Measurements from ENCODE around the gene DTX4.

Gene DTX4

DNA sequence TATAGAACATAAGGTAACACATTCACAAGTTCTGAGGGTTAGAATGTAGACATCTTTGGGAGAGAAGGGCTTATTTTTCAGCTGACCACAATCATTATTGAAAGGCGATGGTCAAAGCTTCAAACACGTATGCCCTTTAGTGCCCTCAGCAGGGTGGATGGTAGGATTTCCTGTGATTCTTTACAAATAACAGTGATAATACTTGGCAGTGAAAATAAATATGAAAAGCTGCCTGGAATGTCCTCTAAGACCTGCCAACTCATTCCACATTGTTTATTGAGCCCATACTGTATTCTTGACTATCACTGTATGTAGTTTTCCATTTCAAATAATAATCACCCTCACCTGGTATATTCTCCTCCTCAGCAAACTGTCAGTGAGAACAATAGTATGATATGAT, 54.5 kb downstream of the DTX4 start:
- Histone ChIP-seq H3K4me2 (ENCODE audit: low read length) (no peak overlapping the region), H3K27me3 (ENCODE audit: insufficient read depth, low read length, poor library complexity) (no peaks in the 10 kb centered on the region), H2BK15ac (replicated peaks; ENCODE audit: low read depth) (no peak overlapping the region), H3K56ac (ENCODE audit: low read length) (no peak overlapping the region), H3K18ac (ENCODE audit: low read length) (no peak overlapping the region), H4K5ac (ENCODE audit: low read length) (no peak overlapping the region), H3K36me3 (ENCODE audit: control insufficient read depth, insufficient read depth, low read length) (no peaks in the 10 kb centered on the region), H2BK120ac (ENCODE audit: low read depth, low read length) (no peak overlapping the region), H3K4me3 (ENCODE audit: low read length) (no peak overlapping the region), H3K79me1 (ENCODE audit: low read length) (no peaks in the 10 kb centered on the region), H2BK5ac (ENCODE audit: low read length) (no peak overlapping the region), H3K4me1 (ENCODE audit: control insufficient read depth, low read depth, low read length) (no peaks in the 10 kb centered on the region), H3K27ac (ENCODE audit: low read depth, low read length) (no peak overlapping the region), H4K8ac (ENCODE audit: low read depth, low read length) (no peak overlapping the region), H3K9ac (ENCODE audit: low read length) (no peak overlapping the region), H3K79me2 (ENCODE audit: control insufficient read depth, insufficient read depth, low read length) (no peaks in the 10 kb centered on the region), H3K4ac (ENCODE audit: low read depth, low read length) (no peak overlapping the region), H3K23ac (ENCODE audit: low read length) (no peak overlapping the region), H2AK5ac (ENCODE audit: low read length) (no peak overlapping the region)
- no peak for DNase-seq
- no CpG with 5 or more reads among the region's 2 CpGs for WGBS (ENCODE audit: extremely low coverage, insufficient coverage, low lambda C conversion rate)

DNA sequence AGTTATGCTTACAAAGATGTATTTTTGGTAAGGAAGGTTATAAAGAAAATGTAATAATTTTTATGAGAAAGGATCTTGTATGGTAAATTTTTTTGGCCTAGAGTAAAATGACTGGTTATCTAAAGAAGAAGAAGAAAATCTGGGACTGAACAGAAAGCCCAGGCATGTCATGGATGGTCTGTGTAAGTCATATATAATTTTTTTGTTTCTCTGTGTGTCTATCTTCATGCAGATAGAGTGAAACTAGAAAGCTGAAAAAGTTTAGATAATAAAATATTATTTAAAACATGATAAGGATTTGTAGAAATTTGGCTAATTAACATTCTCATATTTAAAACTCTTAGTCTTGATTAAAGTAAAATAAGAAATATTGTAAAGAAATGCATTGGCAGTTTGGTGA, 68.4 kb downstream of the DTX4 start:
- Histone ChIP-seq H3K56ac (ENCODE audit: low read length) (no peak overlapping the region), H3K4me2 (ENCODE audit: low read length) (no peak overlapping the region), H3K79me2 (ENCODE audit: control insufficient read depth, insufficient read depth, low read length) (no peaks in the 10 kb centered on the region), H4K8ac (ENCODE audit: low read depth, low read length) (no peak overlapping the region), H3K23ac (ENCODE audit: low read length) (no peak overlapping the region), H3K4me3 (ENCODE audit: low read length) (no peak overlapping the region), H2BK120ac (ENCODE audit: low read depth, low read length) (no peak overlapping the region), H3K36me3 (ENCODE audit: control insufficient read depth, insufficient read depth, low read length) (no peaks in the 10 kb centered on the region), H3K4ac (ENCODE audit: low read depth, low read length) (no peak overlapping the region), H3K79me1 (ENCODE audit: low read length) (no peaks in the 10 kb centered on the region), H4K5ac (ENCODE audit: low read length) (no peak overlapping the region), H3K18ac (ENCODE audit: low read length) (no peak overlapping the region), H2BK5ac (ENCODE audit: low read length) (no peak overlapping the region), H2BK15ac (replicated peaks; ENCODE audit: low read depth) (no peak overlapping the region), H3K9ac (ENCODE audit: low read length) (no peak overlapping the region), H3K27me3 (ENCODE audit: insufficient read depth, low read length, poor library complexity) (no peaks in the 10 kb centered on the region), H3K27ac (ENCODE audit: low read depth, low read length) (no peak overlapping the region), H2AK5ac (ENCODE audit: low read length) (no peak overlapping the region), H3K4me1 (ENCODE audit: control insufficient read depth, low read depth, low read length) (no peaks in the 10 kb centered on the region)
- DNase-seq: peak; percentile 8

DNA sequence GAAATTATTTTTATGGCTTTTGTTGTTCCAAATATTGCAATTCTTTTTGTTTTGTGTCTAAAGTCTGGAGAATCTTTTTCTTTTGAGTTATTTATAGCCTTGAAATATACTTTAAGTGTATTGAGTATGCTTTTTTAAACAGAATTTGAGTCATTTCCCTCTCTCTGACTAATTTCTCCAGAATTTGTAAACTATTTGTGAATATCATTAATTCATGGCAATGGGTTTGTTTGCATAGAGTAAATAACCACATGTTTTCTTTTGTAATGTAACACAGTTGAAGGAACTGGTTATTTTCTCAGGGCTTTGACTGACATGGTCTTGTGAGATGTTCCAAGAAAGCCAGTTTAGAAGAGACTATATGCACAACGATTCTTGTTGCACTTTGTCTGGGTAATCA, 71.7 kb downstream of the DTX4 start:
- H2AK5ac ChIP-seq (ENCODE audit: low read length): no peak overlapping the region
- H2BK15ac ChIP-seq (replicated peaks; ENCODE audit: low read depth): no peak overlapping the region
- H3K4me1 ChIP-seq (ENCODE audit: control insufficient read depth, low read depth, low read length): no peaks in the 10 kb centered on the region
- no peaks in the 10 kb centered on the region for H3K36me3 ChIP-seq (ENCODE audit: control insufficient read depth, insufficient read depth, low read length)
- no peak overlapping the region for H3K4me2 ChIP-seq (ENCODE audit: low read length)
- no peak overlapping the region for H3K56ac ChIP-seq (ENCODE audit: low read length)
- no peak overlapping the region for H3K27ac ChIP-seq (ENCODE audit: low read depth, low read length)
- H3K79me2 ChIP-seq (ENCODE audit: control insufficient read depth, insufficient read depth, low read length): no peaks in the 10 kb centered on the region
- H3K4ac ChIP-seq (ENCODE audit: low read depth, low read length): no peak overlapping the region
- H4K8ac ChIP-seq (ENCODE audit: low read depth, low read length): no peak overlapping the region
- no peaks in the 10 kb centered on the region for H3K27me3 ChIP-seq (ENCODE audit: insufficient read depth, low read length, poor library complexity)
- no peak overlapping the region for H2BK120ac ChIP-seq (ENCODE audit: low read depth, low read length)
- H3K23ac ChIP-seq (ENCODE audit: low read length): no peak overlapping the region
- WGBS (ENCODE audit: extremely low coverage, insufficient coverage, low lambda C conversion rate): no CpG with 5 or more reads among the region's 1 CpG
- no peak overlapping the region for H3K9ac ChIP-seq (ENCODE audit: low read length)
- H3K79me1 ChIP-seq (ENCODE audit: low read length): no peaks in the 10 kb centered on the region
- H4K5ac ChIP-seq (ENCODE audit: low read length): no peak overlapping the region
- no peak overlapping the region for H3K18ac ChIP-seq (ENCODE audit: low read length)
- no peak overlapping the region for H2BK5ac ChIP-seq (ENCODE audit: low read length)
- DNase-seq: no peak
- H3K4me3 ChIP-seq (ENCODE audit: low read length): no peak overlapping the region

DNA sequence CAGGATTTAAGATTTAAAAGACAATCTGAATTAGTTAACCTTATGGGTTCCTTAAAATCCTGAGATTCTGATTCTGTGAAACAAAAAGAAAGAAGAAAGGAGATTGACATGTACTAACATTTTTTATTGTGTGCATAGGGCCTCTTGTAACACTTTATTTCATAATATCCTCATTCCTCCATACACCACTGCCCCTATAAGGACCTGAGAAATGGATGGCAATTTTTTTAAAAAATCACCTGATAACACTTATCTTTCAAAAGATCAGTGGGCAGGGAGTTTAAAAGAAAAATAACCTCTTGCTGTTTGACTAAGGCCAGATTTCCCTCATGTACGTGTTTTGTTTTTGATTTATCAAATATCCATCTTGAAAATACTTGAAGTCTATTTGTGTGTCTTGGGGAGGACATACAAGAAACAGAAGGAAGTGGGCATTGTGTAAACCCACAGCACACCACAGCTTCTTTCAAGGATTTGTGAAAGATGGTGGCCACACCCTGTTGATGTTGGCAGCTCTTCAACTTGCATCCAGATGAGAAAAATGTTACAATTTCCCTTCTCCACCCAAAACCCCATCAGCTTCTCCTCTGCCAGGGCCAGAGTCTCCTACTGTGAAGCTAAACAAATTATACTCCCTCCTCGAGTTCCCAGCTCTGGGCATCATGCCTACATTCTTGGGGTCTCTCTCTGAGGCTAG, 75.7 kb downstream of the DTX4 start:
- H3K79me2 ChIP-seq (ENCODE audit: control insufficient read depth, insufficient read depth, low read length): no peaks in the 10 kb centered on the region
- H2BK5ac ChIP-seq (ENCODE audit: low read length): no peak overlapping the region
- H3K56ac ChIP-seq (ENCODE audit: low read length): no peak overlapping the region
- H4K8ac ChIP-seq (ENCODE audit: low read depth, low read length): no peak overlapping the region
- no peaks in the 10 kb centered on the region for H3K27me3 ChIP-seq (ENCODE audit: insufficient read depth, low read length, poor library complexity)
- no peak overlapping the region for H2BK15ac ChIP-seq (replicated peaks; ENCODE audit: low read depth)
- no peak for DNase-seq
- no peak overlapping the region for H3K9ac ChIP-seq (ENCODE audit: low read length)
- no peaks in the 10 kb centered on the region for H3K36me3 ChIP-seq (ENCODE audit: control insufficient read depth, insufficient read depth, low read length)
- H3K23ac ChIP-seq (ENCODE audit: low read length): no peak overlapping the region
- H2AK5ac ChIP-seq (ENCODE audit: low read length): no peak overlapping the region
- no CpG with 5 or more reads among the region's 2 CpGs for WGBS (ENCODE audit: extremely low coverage, insufficient coverage, low lambda C conversion rate)
- H3K4me2 ChIP-seq (ENCODE audit: low read length): no peak overlapping the region
- H3K4me3 ChIP-seq (ENCODE audit: low read length): no peak overlapping the region
- no peaks in the 10 kb centered on the region for H3K79me1 ChIP-seq (ENCODE audit: low read length)
- H4K5ac ChIP-seq (ENCODE audit: low read length): no peak overlapping the region
- no peak overlapping the region for H3K27ac ChIP-seq (ENCODE audit: low read depth, low read length)
- H3K18ac ChIP-seq (ENCODE audit: low read length): no peak overlapping the region
- H3K4me1 ChIP-seq (ENCODE audit: control insufficient read depth, low read depth, low read length): no peaks in the 10 kb centered on the region
- H2BK120ac ChIP-seq (ENCODE audit: low read depth, low read length): no peak overlapping the region
- H3K4ac ChIP-seq (ENCODE audit: low read depth, low read length): no peak overlapping the region

DNA sequence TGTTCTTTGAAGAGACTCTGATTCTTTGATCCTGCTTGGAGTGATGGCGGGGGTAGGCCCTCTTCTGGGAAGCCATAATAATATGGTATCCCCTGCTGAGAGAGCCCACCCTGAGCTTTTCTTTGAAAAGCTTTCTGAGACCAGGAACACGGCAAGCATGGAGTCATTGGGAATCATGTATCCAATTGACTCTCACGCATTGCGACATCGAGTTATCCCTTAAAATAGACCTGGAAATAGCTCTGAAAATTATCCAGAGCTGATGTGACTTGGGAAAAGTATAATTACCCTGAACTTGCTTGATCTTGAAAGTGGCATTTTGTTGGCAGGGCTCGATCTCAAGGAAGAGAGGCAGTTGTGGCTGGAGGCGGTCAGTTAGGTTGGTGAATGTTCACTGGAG, 77.6 kb downstream of the DTX4 start:
- Histone ChIP-seq H2BK15ac (replicated peaks; ENCODE audit: low read depth) (no peak overlapping the region), H2AK5ac (ENCODE audit: low read length) (no peak overlapping the region), H3K4me1 (ENCODE audit: control insufficient read depth, low read depth, low read length) (no peaks in the 10 kb centered on the region), H3K27me3 (ENCODE audit: insufficient read depth, low read length, poor library complexity) (no peaks in the 10 kb centered on the region), H2BK120ac (ENCODE audit: low read depth, low read length) (no peak overlapping the region), H4K5ac (ENCODE audit: low read length) (no peak overlapping the region), H3K79me2 (ENCODE audit: control insufficient read depth, insufficient read depth, low read length) (no peaks in the 10 kb centered on the region), H3K4me3 (ENCODE audit: low read length) (no peak overlapping the region), H3K4me2 (ENCODE audit: low read length) (no peak overlapping the region), H3K79me1 (ENCODE audit: low read length) (no peaks in the 10 kb centered on the region), H3K23ac (ENCODE audit: low read length) (no peak overlapping the region), H2BK5ac (ENCODE audit: low read length) (no peak overlapping the region), H3K56ac (ENCODE audit: low read length) (no peak overlapping the region), H3K27ac (ENCODE audit: low read depth, low read length) (no peak overlapping the region), H3K4ac (ENCODE audit: low read depth, low read length) (no peak overlapping the region), H3K36me3 (ENCODE audit: control insufficient read depth, insufficient read depth, low read length) (no peaks in the 10 kb centered on the region), H3K18ac (ENCODE audit: low read length) (no peak overlapping the region), H3K9ac (ENCODE audit: low read length) (no peak overlapping the region), H4K8ac (ENCODE audit: low read depth, low read length) (no peak overlapping the region)
- no CpG with 5 or more reads among the region's 7 CpGs for whole genome bisulfite sequencing (ENCODE audit: extremely low coverage, insufficient coverage, low lambda C conversion rate)
- no peak for DNase-seq

DNA sequence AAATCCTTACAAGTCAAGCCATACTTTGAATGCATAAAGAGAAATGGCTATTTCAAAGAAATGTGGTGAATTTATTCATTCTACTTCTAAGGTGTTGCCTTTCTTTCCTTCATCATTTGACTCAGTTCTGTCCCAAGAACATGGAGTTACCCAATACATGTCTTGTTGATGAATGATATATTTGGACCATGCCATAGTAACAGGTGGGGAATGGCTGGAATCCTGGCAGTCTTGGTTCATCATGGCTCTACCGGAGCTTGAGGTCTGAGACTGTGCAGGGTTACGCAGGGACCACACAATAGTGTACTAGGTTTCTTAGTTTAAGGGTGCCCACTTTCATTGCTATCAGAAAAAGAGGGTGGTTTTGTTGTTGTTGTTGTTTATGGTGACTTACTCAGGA, 81.1 kb downstream of the DTX4 start:
- Histone ChIP-seq H3K9ac (ENCODE audit: low read length) (no peak overlapping the region), H2BK15ac (replicated peaks; ENCODE audit: low read depth) (no peak overlapping the region), H3K27ac (ENCODE audit: low read depth, low read length) (no peak overlapping the region), H3K4me3 (ENCODE audit: low read length) (no peak overlapping the region), H3K23ac (ENCODE audit: low read length) (no peak overlapping the region), H3K4me1 (ENCODE audit: control insufficient read depth, low read depth, low read length) (no peaks in the 10 kb centered on the region), H3K36me3 (ENCODE audit: control insufficient read depth, insufficient read depth, low read length) (no peaks in the 10 kb centered on the region), H2BK120ac (ENCODE audit: low read depth, low read length) (no peak overlapping the region), H4K8ac (ENCODE audit: low read depth, low read length) (no peak overlapping the region), H3K79me2 (ENCODE audit: control insufficient read depth, insufficient read depth, low read length) (no peaks in the 10 kb centered on the region), H3K56ac (ENCODE audit: low read length) (no peak overlapping the region), H3K79me1 (ENCODE audit: low read length) (no peaks in the 10 kb centered on the region), H3K4ac (ENCODE audit: low read depth, low read length) (no peak overlapping the region), H2BK5ac (ENCODE audit: low read length) (no peak overlapping the region), H3K18ac (ENCODE audit: low read length) (no peak overlapping the region), H3K27me3 (ENCODE audit: insufficient read depth, low read length, poor library complexity) (no peaks in the 10 kb centered on the region), H2AK5ac (ENCODE audit: low read length) (no peak overlapping the region), H3K4me2 (ENCODE audit: low read length) (no peak overlapping the region), H4K5ac (ENCODE audit: low read length) (no peak overlapping the region)
- DNase-seq: no peak
- no CpG with 5 or more reads among the region's 2 CpGs for WGBS (ENCODE audit: extremely low coverage, insufficient coverage, low lambda C conversion rate)

Measured in mesendoderm (in vitro differentiated cells).